Testis (tissue), 2 donors: ENCODE results near the gene ZBTB17.

Experiments
- CTCF ChIP-seq, 3 experiments: fragments of 450-650 bp in 2 of 3; fragments of 200-600 bp in 1 of 3; sonication (generic) in 1 of 3; IDR thresholded peaks; one replicate each; pipeline ENCODE4 v1.5.1; 2016 to 2019; ENCODE audit warnings: antibody characterized with exemption in 3 of 3, mild to moderate bottlenecking in 2 of 3, moderate library complexity in 1 of 3
- POLR2A ChIP-seq: fragments of 450-650 bp; IDR thresholded peaks from one replicate; pipeline ENCODE4 v1.6.1; 2017; ENCODE audit warnings: antibody characterized with exemption, mild to moderate bottlenecking, moderate library complexity

GRCh38 chr1:15946571-15947381 lies 29.1 kb downstream of the ZBTB17 start:
- TF ChIP-seq CTCF (IDR thresholded peaks at IDR 0.05) (no peak), POLR2A (no peak)
